ENCODE data around the gene RPN2.

The RPN2 gene

GRCh38 chr20:37243937-37244571 is 64.9 kb downstream of the RPN2 start:
- FAIRE-seq = no peak

DNA sequence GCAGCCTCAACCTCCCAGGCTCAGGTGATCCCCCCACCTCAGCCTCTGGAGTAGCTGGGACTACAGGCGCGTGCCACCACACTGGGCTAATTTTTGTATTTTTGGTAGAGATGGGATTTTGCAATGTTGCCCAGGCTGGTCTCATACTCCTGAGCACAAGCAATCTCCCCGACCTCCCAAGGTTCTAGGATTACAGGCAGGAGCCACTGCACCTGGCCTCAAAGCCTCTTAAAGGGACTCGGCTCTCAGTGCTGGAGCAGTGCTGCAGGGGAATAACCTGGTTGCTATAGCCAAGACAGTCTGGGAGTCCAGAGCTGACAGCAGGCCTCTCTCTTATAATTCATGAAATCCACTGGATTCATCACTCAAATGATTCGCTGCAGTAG is 65.4 kb downstream of the RPN2 start:
- no peak for FAIRE-seq

DNA sequence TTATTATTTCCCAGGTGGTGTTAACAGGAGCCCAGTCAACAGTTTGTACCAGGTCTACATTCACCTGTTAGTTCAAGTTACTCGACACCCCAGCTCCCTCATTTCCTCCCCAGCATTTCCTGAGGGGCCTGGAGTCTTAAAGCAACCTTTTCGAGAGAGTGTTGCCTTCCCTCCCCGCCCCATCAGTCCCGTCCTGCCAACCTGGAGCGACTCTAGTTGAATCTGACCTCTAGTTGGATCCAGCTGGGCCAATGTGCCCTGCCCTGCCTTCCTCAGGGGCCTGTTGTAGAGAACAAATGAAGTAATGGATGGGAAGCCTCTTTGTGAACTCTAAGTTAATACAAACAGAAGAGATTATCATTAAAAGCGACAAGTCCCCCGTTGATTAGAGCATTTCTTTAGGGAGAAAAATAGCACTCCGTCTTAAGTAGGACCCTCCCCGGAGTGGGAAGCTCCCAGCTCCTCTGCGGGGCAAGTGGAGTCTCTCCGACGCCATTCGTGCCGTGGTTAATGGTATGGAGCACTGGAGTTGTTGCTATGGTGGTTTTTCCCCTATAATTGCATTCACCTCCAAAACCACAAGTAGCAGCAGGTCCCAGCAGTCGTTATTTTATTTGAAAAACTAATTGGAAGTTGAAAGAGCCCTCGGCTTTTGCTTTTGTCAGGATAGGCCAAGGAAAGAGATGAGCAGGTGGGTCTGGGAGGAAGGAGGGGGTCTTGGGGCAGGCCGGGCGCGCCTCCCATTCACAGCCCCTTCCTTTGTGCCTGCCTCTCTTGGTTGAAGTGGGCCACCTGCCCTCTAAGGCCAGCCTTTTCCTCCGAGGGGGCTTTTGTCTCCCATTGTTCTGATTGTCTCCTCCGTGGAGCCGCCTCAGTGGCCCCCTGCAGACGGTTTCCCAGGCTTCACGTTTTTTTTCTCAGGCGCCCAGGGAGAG is 66.4 kb downstream of the RPN2 start:
- no peak for FAIRE-seq

GRCh38 chr20:37246736-37247135 is 67.6 kb downstream of the RPN2 start:
- FAIRE-seq = no peak

DNA sequence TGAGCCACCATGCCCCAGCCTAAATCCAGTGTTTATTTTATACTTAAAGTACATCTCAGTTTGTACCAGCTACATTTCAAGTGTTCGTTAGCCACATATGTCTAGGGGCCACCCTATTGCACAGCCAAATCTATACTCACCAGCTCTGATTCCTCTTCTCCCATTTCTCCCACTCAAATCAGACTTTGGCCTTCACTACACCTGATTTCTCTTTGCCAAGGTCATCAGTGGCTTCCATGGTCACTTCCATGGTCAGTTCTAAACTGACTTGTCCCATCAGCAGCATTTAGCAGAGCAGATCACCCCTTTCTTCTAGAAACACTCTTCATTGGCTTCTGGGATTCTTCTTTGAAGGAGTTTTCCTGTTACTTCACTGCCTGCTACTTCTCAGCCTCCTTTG is 68.4 kb downstream of the RPN2 start:
- no peak for FAIRE-seq

DNA sequence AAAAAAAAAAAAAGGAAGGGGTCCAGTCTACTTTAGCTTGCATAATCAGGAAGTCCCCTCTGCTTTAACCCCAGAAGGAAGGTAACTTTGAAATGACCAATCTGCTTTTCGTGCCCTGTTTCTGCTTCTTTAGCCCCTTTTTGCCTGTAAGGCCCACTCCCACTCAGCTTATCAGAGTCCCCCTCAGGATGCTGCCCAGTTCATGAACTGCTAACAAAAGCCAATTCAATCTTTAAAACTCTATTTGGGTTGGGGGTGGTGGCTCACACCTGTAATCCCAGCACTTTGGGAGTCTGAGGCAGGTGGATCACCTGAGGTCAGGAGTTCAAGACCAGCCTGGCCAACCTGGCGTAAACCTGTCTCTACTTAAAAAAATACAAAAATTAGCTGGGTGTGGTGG is 70.2 kb downstream of the RPN2 start:
- no peak for FAIRE-seq

DNA sequence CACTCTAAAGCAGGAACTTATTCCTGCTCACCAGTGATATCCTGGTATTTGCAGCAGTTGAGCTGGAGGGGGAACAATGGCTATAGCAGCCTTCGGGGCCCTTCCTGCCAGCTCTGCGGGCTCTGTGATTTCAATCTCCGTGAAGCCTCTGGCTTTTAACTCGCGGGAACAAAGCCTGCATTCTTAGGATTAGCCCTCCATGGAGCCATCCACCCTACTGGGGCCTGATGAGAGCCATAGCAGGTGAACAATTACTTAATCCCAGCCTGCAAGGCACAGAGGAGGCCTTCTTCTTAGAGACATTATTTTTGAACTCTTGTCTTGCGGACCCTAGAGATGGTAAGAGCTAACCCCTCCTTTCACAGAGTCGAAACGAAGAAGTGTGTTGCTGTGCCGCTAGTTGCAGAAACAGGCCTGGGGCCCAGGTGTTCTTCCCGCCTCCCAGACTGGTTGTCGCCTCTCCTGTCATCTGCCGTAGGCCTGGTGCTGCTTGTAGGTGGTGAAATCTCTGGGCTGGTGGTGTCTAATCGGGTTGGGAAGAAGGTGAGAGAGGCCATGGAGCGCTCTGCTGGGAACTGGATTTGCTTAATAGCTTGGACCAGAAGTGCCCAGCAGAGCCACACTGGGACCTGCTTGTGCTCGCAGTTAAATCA is 72.8 kb downstream of the RPN2 start:
- FAIRE-seq = no peak

- FAIRE-seq = no peak
These were observed 74.0 kb downstream of the RPN2 start for GRCh38 chr20:37253087-37253486.

DNA sequence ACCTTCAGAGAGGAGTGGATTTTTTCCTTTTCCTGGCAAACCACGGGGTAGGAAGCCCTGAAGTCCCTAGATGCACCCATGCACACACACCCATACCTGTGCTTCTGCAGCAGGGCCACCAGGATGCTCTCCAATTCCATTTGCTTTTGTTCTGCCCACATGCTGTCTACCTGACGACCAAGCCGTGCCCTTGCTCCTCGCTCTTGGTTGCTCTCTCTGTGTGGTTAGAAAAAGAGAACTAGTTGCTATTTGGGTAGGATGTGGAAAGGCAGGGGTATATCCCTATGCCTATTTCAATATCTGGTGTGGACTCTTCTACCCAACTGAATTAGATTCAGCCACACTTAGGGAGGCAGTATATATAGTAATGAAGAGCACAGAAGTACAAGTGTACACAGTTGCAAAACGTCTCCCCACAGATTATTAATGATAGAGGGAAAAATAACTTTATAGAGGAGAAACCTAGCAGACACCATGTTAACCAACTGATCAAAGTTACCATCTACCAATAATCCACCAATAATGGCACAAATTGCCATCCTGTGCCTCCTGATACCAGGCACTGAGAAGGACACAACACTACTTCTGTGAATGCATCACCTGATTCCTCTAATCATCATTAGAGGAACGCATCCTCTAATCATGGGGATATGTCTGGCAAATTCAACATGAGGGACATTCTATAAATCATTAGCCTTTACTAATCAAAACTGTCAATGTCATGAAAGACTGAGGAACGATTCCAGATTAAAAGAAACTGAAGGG is 75.2 kb downstream of the RPN2 start:
- FAIRE-seq = no peak

- FAIRE-seq = no peak
These were observed 77.2 kb downstream of the RPN2 start for GRCh38 chr20:37256286-37256685.

DNA sequence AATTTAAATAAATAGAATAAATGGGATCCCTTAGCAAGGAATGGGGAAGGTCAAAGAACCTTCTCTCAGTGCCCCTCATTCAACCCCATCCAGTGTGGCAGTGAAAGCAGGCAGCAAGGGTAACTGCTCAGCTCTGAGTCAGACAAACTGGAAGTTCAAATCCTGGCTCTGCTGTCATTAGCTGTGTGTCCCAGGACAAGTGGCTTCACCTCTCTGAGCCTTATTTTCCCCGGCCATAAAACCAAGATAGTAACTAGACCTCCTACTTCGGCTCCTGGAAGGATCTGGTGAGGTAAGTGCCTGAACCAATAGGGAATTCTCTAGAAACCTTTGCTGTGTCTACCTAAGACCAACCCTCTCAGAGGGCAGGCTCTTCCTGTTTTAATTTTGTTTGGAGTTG is 78.4 kb downstream of the RPN2 start:
- FAIRE-seq = no peak

DNA sequence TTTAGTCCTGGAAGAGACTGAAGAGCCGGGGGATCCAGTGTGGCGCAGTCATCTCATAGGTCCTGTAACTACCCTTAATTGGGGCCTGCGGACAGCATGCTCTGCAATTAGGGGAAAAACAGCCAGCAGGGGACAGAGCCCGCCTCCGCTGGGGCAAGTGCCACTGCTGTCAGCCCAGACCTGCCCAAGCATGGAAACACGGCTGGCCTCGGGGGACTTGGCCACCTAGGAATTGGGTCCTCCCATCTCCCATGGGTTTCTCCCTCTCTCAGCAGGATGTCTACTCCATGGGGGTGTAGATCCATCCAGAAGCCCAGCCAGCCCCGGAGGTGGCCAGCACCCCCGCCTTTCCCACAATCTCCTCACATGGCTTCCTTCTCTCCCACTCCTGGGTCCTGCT is 78.9 kb downstream of the RPN2 start:
- no peak for FAIRE-seq

GRCh38 chr20:37259031-37259430 is 79.9 kb downstream of the RPN2 start:
- no peak for FAIRE-seq

DNA sequence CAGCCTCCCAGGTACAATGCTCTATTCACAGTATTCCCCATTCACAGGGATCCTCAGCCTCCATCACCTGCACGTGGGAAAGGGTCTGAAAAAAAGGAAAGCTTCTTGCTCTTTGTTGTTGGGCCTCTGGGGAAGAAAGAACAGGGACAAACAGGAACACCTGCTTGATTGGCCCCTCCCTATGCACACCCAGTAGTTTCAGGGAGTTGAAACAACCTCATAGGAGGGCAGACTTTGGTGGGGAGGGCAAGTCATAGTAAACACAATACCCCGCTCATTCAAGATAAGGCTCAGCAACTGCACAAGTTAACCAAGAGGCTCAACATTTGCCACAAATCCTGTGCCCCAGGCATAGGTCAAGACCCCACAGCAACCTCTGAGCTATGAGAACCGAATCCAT is 80.7 kb downstream of the RPN2 start:
- no peak for FAIRE-seq

GRCh38 chr20:37260923-37261322 is 81.8 kb downstream of the RPN2 start:
- no peak for FAIRE-seq

- FAIRE-seq = no peak
These were observed 82.6 kb downstream of the RPN2 start, which contains the start of gene GHRH for GRCh38 chr20:37261714-37262113. Gene GHRH (minus strand): TSS chr20:37261814. CDS start chr20:37256889, 4,925 bp downstream.

DNA sequence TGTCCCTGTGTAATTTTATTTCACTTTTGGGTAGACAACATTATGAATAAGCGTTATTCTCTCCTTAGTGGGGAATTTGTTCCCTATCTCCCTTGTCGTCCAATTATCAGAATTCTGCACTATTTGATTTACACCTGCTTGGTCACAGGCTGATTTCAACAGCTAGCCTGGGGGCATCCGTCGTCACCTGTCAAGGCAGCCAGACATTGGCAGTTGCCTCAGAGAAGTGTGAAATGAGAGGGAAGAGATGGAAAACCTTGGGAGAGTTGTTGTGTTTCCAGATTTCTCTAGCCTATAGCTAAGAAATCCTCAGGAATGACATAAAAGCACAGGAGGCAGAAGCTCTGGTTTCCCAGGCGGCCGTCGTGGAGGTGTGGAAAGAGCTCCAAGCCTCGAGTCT is 83.4 kb downstream of the RPN2 start:
- no peak for FAIRE-seq

DNA sequence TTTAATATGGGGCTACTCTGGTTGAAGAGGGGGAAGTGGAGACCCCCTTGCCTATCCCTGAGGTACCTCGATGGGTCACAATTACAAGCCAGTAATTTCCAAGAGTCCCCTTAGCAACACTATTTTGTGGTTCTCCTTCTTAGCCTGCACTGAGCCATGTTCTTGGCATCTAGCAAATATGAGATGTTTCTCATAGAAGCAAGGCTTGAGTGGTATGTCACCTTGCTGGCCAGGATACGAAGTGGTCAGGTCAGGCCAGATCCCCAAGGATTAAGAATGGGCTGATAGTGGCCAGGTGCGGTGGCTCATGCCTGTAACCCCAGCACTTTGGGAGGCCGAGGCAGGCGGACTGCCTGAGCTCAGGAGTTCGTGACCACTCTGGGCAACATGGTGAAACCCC is 84.6 kb downstream of the RPN2 start:
- FAIRE-seq = no peak

DNA sequence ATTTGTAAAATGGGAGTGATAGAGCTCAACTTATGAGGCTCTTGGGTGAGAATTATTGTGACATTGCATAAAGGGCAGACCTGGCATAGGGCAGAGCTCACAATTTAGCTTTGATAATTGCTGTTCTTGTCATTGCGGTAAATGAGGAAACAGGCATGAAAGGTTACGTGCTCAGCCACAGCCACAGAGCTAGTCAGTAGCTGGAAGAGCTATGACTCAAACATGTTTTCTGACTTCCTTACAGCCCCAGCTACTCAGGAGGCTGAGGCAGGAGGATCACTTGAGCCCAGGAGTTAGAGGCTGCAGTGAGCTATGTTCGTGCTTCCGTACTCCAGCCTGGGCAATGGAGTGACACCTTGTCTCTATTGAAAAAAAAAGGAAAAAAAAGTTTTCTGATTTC is 86.0 kb downstream of the RPN2 start:
- FAIRE-seq = no peak

DNA sequence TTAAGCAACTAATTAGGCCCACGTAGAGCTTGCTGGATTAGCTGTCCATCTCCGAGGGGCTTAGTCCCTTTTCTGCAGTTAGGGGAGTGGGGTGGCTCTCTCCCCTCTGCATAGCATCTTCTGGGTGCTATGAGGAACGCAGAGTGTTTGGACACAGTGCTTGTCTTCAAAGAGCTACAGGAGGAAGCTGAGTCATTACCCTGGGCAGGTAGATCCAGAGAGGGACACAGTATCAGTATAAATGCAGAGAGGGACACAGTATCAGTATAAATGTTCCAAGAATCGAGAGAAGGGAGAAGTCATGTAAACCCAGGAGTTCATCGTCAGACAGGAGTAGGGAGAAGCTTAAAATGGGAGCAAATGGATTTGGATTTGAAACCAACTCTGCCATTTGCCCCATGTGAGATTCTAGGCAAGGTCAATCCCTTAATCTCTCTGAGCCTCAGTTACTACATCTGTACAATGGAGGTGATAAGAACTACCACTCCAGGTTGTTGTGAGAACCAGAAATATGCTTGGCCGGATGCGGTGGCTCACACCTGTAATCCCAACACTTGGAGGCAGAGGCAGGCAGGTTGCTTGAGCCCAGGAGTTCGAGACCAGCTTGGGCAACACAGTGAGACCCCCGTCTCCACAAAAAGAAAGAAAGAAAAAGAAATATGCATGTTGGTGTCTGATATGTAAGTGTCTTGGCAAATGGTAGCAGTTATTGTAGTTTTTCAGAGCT is 88.0 kb downstream of the RPN2 start:
- FAIRE-seq = no peak

DNA sequence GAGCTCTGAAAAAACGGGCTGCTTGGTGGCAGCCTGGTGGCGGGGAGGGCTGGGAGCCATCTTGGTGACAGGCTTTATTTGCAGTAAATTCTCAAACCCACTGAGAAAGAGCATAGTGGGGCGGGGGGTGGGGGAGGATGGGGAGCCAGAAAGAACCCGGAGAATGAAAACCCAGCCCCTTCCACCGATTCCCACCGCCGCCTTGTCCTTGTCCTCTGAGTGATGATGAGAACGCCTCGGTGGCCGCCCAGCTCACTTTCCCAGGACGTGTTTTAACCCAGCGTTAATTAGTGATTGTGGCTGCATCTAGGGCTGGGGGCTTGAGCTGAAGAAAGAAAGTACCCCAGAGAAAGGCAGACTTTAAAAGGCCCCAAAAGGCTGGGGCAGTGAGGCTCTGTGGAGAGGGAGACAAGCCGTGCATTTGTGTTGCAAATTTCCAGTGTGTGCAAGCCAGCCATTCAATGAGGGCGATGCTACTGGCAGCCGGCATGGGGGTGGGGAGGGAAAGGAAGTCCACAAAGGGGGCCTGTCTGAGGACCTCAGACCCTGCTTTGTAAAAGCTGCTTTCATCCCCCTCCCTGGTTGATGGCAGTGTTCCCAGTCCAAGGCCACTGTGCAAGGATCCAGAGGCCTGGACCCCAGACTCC is 88.7 kb downstream of the RPN2 start:
- FAIRE-seq = no peak

Measured in G401.6 (cell line).